ENCODE data around the gene SPATS2L. TPM values are rescaled to one million over a fixed set of nuclear protein-coding genes. Genes with fewer than 3 reads are reported as not detected.

Gene SPATS2L
- total and polyA plus RNA-seq, 2 of the 13 experiments (the other 11 are each of a cell fraction or from before 2014, with no cell fraction given): 154 to 212 TPM

DNA sequence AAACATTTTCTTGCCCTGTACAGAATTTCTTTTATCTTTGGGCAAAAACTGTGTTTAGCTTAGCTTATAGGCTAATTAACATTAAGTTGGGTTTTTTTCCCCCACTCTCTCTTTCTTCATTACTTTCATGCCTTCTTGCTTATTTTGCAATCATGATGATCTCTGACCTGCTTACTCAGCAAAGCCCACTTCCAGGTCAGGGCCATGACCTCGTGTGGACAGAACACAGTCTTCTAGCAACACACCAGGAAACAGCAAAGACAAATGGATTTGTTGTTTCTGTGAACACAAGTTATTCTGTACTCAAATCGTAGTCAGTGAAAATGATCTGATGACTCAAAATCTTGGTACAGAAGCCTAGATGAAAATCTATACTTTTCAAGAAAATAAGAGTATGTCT, 60.7 kb downstream of the SPATS2L start (continued):
- TF ChIP-seq, protein P1, sequence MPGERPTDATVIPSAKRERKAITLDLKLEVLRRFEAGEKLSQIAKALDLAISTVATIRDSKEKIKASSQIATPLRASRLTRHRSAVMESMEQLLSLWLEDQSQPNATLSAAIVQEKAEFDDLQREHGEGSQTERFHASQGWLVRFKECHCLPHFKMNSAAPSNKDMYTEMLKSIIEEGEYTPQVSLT (CRISPR knock-in tag; IDR thresholded peaks at IDR 0.05; ENCODE audit: borderline replicate concordance, low read depth): no peak
- TF ChIP-seq, protein P2, sequence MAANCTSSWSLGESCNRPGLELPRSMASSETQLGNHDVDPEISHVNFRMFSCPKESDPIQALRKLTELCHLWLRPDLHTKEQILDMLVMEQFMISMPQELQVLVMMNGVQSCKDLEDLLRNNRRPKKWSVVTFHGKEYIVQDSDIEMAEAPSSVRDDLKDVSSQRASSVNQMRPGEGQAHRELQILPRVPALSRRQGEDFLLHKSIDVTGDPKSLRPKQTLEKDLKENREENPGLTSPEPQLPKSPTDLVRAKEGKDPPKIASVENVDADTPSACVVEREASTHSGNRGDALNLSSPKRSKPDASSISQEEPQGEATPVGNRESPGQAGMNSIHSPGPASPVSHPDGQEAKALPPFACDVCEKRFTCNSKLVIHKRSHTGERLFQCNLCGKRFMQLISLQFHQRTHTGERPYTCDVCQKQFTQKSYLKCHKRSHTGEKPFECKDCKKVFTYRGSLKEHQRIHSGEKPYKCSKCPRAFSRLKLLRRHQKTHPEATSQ (CRISPR knock-in tag; IDR thresholded peaks at IDR 0.05; ENCODE audit: borderline replicate concordance): peak; percentile 95; the same call in 1 of the 2 replicates
- TF ChIP-seq ZNF224 (CRISPR knock-in tag; IDR thresholded peaks at IDR 0.05): no peak
- TF ChIP-seq EHMT2 (IDR thresholded peaks at IDR 0.05; ENCODE audit: borderline replicate concordance, low read depth, low read length): peak; percentile 70; the same call in 1 of the 2 replicates
- peak; percentile 92 for TF ChIP-seq MAFG (CRISPR knock-in tag; IDR thresholded peaks at IDR 0.05)
- TF ChIP-seq SIX1 (CRISPR knock-in tag; IDR thresholded peaks at IDR 0.05; ENCODE audit: borderline replicate concordance): peak; percentile 71; the same call in 1 of the 2 replicates
- TF ChIP-seq U2AF1 (optimal IDR thresholded peaks at IDR 0.05; ENCODE audit: low read depth, low read length): no peak
- no peak for TF ChIP-seq ZNF530 (CRISPR knock-in tag; IDR thresholded peaks at IDR 0.05; ENCODE audit: low read depth)
- TF ChIP-seq, protein P3, sequence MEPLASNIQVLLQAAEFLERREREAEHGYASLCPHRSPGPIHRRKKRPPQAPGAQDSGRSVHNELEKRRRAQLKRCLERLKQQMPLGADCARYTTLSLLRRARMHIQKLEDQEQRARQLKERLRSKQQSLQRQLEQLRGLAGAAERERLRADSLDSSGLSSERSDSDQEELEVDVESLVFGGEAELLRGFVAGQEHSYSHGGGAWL (CRISPR knock-in tag; IDR thresholded peaks at IDR 0.05): no peak
- TF ChIP-seq, protein P4, sequence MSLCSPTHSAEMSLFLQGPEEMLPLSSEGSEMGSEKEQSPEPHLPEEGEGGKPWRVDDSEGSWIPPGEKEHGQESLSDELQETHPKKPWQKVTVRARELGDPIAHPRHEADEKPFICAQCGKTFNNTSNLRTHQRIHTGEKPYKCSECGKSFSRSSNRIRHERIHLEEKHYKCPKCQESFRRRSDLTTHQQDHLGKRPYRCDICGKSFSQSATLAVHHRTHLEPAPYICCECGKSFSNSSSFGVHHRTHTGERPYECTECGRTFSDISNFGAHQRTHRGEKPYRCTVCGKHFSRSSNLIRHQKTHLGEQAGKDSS (CRISPR knock-in tag; IDR thresholded peaks at IDR 0.05; ENCODE audit: borderline replicate concordance, low read depth): no peak
- TF ChIP-seq HIVEP1 (CRISPR knock-in tag; IDR thresholded peaks at IDR 0.05): no peak
- no peak for TF ChIP-seq ZNF772 (CRISPR knock-in tag; IDR thresholded peaks at IDR 0.05)
- peak; percentile 69; the same call in 1 of the 2 replicates for TF ChIP-seq MEIS2 (CRISPR knock-in tag; IDR thresholded peaks at IDR 0.05)
- TF ChIP-seq ZNF234 (CRISPR knock-in tag; conservative IDR thresholded peaks at IDR 0.05): no peak
- no peak for TF ChIP-seq CBX2 (IDR thresholded peaks at IDR 0.05; ENCODE audit: low read depth, low read length)
- no peak for TF ChIP-seq CBX2 (CRISPR knock-in tag; IDR thresholded peaks at IDR 0.05; ENCODE audit: low read depth)
- no peak for TF ChIP-seq ZNF549 (CRISPR knock-in tag; IDR thresholded peaks at IDR 0.05)
- TF ChIP-seq ZFP36L2 (CRISPR knock-in tag; IDR thresholded peaks at IDR 0.05): no peak
- TF ChIP-seq SUZ12 (IDR thresholded peaks at IDR 0.05; ENCODE audit: low read depth, low read length): no peak
